PC-9 (cell line): ENCODE results near the gene ARHGAP40. TPM values are rescaled to one million over a fixed set of nuclear protein-coding genes. Genes with fewer than 3 reads are reported as not detected.

Source experiments
- BruUV-seq: library from RNA; stranded (reverse); fragments of 400-500 nt; replicated peaks from 2 replicates; lab custom pipeline; 2021; lab: Mats Ljungman, UMichigan
- CTCF ChIA-PET: fragments of 300-600 bp; sonication (Branson Sonifier 250); formaldehyde crosslinking; loops from one replicate; lab custom pipeline; 2022; ENCODE audit warnings: antibody characterized with exemption; lab: Charles Lee
- POLR2A ChIA-PET: fragments of 300-600 bp; sonication (Branson Sonifier 250); formaldehyde crosslinking; loops from one replicate; lab custom pipeline; 2022; ENCODE audit warnings: antibody characterized with exemption; ENCODE audit not compliant: unreplicated experiment; lab: Charles Lee
- DNase-seq, 2 experiments: peaks; one replicate each; pipeline versions ENCODE4 v3.0.0 to v3.0.0-alpha.2; 2015 to 2022; ENCODE audit warnings: mixed read lengths in 1 of 2
- H2AFZ ChIP-seq: fragments of 200-600 bp; sonication (generic); 2 replicates; pipeline ENCODE4 v1.8.1; 2017; ENCODE audit warnings: antibody characterized with exemption
- H3F3A ChIP-seq: fragments of 200-600 bp; sonication (generic); 2 replicates; pipeline ENCODE4 v1.8.1; 2017; ENCODE audit warnings: antibody characterized with exemption, mild to moderate bottlenecking, low read depth; ENCODE audit not compliant: insufficient read depth
- H3K27ac ChIP-seq: fragments of 200-600 bp; sonication (generic); 2 replicates; pipeline ENCODE4 v1.6.1; 2016; ENCODE audit warnings: mixed run types
- H3K27me3 ChIP-seq: fragments of 200-600 bp; sonication (generic); 2 replicates; pipeline ENCODE4 v1.6.1; 2016; ENCODE audit warnings: low read depth, mixed run types; ENCODE audit not compliant: insufficient read depth
- H3K36me3 ChIP-seq: fragments of 200-600 bp; sonication (generic); 2 replicates; pipeline ENCODE4 v1.6.1; 2016; ENCODE audit warnings: low read depth, mixed run types
- H3K4me1 ChIP-seq: fragments of 200-600 bp; sonication (generic); replicated peaks from 2 replicates; pipeline ENCODE4 v1.6.1; 2016; ENCODE audit warnings: mixed run types; ENCODE audit not compliant: insufficient read depth
- H3K4me2 ChIP-seq: fragments of 200-600 bp; sonication (generic); 2 replicates; pipeline ENCODE4 v1.6.1; 2017; ENCODE audit warnings: mixed run types
- H3K4me3 ChIP-seq: fragments of 200-600 bp; sonication (generic); 2 replicates; pipeline ENCODE4 v1.6.1; 2016; ENCODE audit warnings: mixed run types
- H3K79me2 ChIP-seq: fragments of 200-600 bp; sonication (generic); 2 replicates; pipeline ENCODE4 v1.6.1; 2017; ENCODE audit warnings: low read depth, mixed run types
- H3K9me2 ChIP-seq: fragments of 200-600 bp; sonication (generic); 2 replicates; pipeline ENCODE4 v1.8.1; 2017; ENCODE audit warnings: mild to moderate bottlenecking; ENCODE audit not compliant: insufficient read depth
- H3K9me3 ChIP-seq: fragments of 200-600 bp; sonication (generic); 2 replicates; pipeline ENCODE4 v1.8.1; 2016; ENCODE audit warnings: low read depth; ENCODE audit not compliant: insufficient read depth
- H4K20me1 ChIP-seq: fragments of 200-600 bp; sonication (generic); 2 replicates; pipeline ENCODE4 v1.8.1; 2017; ENCODE audit not compliant: insufficient read depth
- CTCF ChIP-seq: fragments of 200-600 bp; sonication (generic); conservative IDR thresholded peaks from 2 replicates; pipeline ENCODE4 v1.6.1; 2017; ENCODE audit warnings: mixed run types, antibody characterized with exemption, mild to moderate bottlenecking, moderate library complexity
- EZH2 ChIP-seq: fragments of 200-600 bp; sonication (generic); IDR thresholded peaks from 2 replicates; pipeline ENCODE4 v1.8.0; 2017; ENCODE audit warnings: antibody characterized with exemption, low read depth
- intact Hi-C: fragments of 100-400 bp; cut with micrococcal nuclease; formaldehyde crosslinking; loops from one replicate; pipeline ENCODE4 v1.10.0; 2022; ENCODE audit not compliant: unreplicated experiment
- total RNA-seq: library from RNA; stranded (reverse); gene quantifications from 2 replicates; pipeline ENCODE4 v1.2.3, GENCODE V29; 2021

ARHGAP40 gene
- total RNA-seq, 1 experiment from 2014 or later, result 0.92 TPM

DNA sequence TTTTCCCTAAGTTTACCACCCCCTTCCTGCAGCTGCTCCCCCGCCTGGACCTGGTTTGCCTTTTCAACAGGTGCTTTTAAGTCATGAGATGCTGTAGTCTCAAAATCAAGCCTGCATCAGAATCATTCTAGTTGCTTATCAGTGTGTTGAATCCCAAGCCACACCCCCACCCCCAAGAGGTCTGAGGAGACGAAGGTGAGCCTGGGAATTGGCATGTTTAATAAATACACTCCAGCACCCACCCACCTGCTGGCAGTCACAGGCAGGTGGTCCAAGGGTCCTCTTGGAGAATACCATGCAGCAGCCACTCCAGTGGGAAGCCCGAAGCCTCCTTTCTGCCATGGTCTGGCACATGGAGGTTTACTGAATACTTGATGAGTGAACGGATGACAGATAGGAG is 21.7 kb upstream of the ARHGAP40 start:
- Histone ChIP-seq H3K9me3 (no peaks in the 10 kb centered on the region), H3K4me1 (no peaks in the 10 kb centered on the region), H3K27ac (no peak overlapping the region), H3K4me2 (no peak overlapping the region), H3F3A (no peaks in the 10 kb centered on the region), H3K36me3 (peaks cover 6% of the 10 kb centered on the region), H2AFZ (no peak overlapping the region), H3K9me2 (no peaks in the 10 kb centered on the region), H4K20me1 (no peaks in the 10 kb centered on the region), H3K4me3 (no peak overlapping the region), H3K79me2 (no peaks in the 10 kb centered on the region), H3K27me3 (no peaks in the 10 kb centered on the region)
- CTCF ChIA-PET, result interaction anchor here (0.8 kb wide), 1 partner anchor 65 kb away, joined by 3 read pairs; no protein-coding TSS in a partner anchor
- no TSS peak for BruUV-seq
- TF ChIP-seq EZH2, result no peak
- TF ChIP-seq CTCF, result no peak
- intact Hi-C loops, result no loop called here
- POLR2A ChIA-PET, result no interaction called here
- DNase-seq, result no peak

DNA sequence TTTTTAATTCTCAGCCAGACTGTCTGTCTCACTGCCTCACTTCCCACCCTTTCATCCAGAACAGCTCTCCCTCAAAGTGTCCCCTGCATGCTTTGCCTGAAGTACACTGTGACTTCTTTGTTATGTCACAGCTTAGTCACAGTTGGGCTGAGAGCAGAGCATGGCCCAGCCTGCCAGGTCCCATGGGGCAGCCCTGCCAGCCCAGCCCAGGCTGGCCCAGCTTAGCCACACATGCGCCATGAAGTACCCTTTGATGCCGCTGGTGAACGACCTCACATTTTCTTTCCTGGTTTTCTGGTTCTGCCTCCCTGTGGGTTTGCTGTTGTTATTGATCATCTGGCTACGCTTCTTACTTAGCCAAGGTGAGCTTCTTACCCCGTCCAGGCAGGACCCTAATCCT is 20.6 kb upstream of the ARHGAP40 start, which contains the start of gene ADIG:
Gene ADIG, plus strand, starts transcription at position 185 of the 400 bp plus-strand sequence. Its CDS starts 54 bp downstream, at position 239.
- H3K36me3 ChIP-seq, result no peaks in the 10 kb centered on the region
- H3K27me3 ChIP-seq, result no peaks in the 10 kb centered on the region
- H2AFZ ChIP-seq, result no peak within 1 kb of the TSS
- no TSS peak for BruUV-seq
- no peaks in the 10 kb centered on the region for H3K9me2 ChIP-seq
- no peak within 1 kb of the TSS for H3K4me3 ChIP-seq
- CTCF ChIA-PET, result no interaction called here
- POLR2A ChIA-PET, result no interaction called here
- no peak within 1 kb of the TSS for H3K4me2 ChIP-seq
- no peak within 1 kb of the TSS for H3K27ac ChIP-seq
- H3K4me1 ChIP-seq, result no peaks in the 10 kb centered on the region
- no peaks in the 10 kb centered on the region for H3K9me3 ChIP-seq
- intact Hi-C loops, result no loop called here
- TF ChIP-seq EZH2, result no peak
- no peak for TF ChIP-seq CTCF
- DNase-seq, result no peak
- no peaks in the 10 kb centered on the region for H3F3A ChIP-seq
- H4K20me1 ChIP-seq, result no peaks in the 10 kb centered on the region
- no peaks in the 10 kb centered on the region for H3K79me2 ChIP-seq

- Histone ChIP-seq H3K79me2 (no peaks in the 10 kb centered on the region), H3K4me3 (no peak overlapping the region), H3K4me2 (no peak overlapping the region), H2AFZ (no peak overlapping the region), H3K9me2 (no peaks in the 10 kb centered on the region), H3K36me3 (no peaks in the 10 kb centered on the region), H3K9me3 (no peaks in the 10 kb centered on the region), H3K27me3 (no peaks in the 10 kb centered on the region), H4K20me1 (no peaks in the 10 kb centered on the region), H3K27ac (no peak overlapping the region), H3F3A (no peaks in the 10 kb centered on the region), H3K4me1 (no peaks in the 10 kb centered on the region)
- ChIA-PET POLR2A (no interaction called here), CTCF (no interaction called here)
- TF ChIP-seq CTCF (no peak), EZH2 (no peak)
- no TSS peak for BruUV-seq
- no peak for DNase-seq
- intact Hi-C loops, result no loop called here
These were observed 19.7 kb upstream of the ARHGAP40 start for GRCh38 chr20:38581830-38582358.
